ENCODE data around the gene OBI1. TPM values are rescaled to one million over a fixed set of nuclear protein-coding genes. Genes with fewer than 3 reads are reported as not detected.

OBI1 gene
- total RNA-seq, 1 experiment from 2014 or later: 14.0 TPM

DNA sequence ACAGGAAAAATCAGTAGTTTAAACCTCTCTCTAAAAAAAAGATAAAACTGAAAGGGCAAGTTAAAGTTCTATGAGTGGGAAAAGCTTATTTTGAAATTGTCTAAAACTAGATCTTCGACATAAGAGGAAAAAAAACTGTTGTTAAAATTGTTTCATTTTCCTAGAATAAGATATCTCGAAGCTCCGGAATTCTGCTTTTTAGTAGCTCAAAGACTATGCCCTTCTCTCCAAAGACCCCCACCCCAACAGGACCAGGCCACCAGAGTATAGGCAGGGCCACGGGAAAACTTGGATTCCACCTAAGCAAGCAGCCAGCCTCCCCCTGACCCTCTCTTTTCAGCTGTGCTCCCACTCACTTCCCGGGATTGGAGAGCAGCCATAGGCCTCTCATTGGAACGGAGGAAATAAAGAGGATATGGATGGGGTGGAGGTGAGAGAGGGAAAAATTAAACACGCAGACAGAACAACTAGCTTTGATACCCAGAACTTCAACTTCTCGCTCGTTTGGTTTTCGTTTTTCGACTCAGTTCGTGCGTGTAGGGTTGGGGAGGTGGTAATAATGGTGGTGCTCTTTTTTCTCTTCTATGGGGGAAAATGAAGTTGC lies 58.6 kb downstream of the OBI1 start:
- Histone ChIP-seq H3K4me1 (ENCODE audit: control insufficient read depth in 1 of 2, insufficient read depth in 2 of 2, low read length in 2 of 2) (no peaks in the 10 kb centered on the region), H3K79me2 (ENCODE audit: insufficient read depth, low read length) (no peaks in the 10 kb centered on the region), H3K9me2 (ENCODE audit: insufficient read depth) (no peaks in the 10 kb centered on the region), H3K36me3 (ENCODE audit: control insufficient read depth in 1 of 2, insufficient read depth in 2 of 2, low read length in 2 of 2) (no peaks in the 10 kb centered on the region), H3K4me2 (ENCODE audit: low read length) (no peak overlapping the region), H3K4me3 (replicated peaks in 1 of 2; ENCODE audit: low read depth in 1 of 2, low read length in 2 of 2) (no peak overlapping the region), H3K27ac (ENCODE audit: low read depth, low read length) (no peak overlapping the region), H2AFZ (ENCODE audit: low read depth, low read length, poor library complexity, severe bottlenecking) (no peak overlapping the region), H3K27me3 (ENCODE audit: insufficient read depth, low read length) (peaks cover 22% of the 10 kb centered on the region), H3K9ac (ENCODE audit: low read length) (no peak overlapping the region), H3K9me3 (ENCODE audit: control insufficient read depth in 1 of 2, insufficient read depth in 1 of 2, low read depth in 1 of 2, low read length in 2 of 2) (no peaks in the 10 kb centered on the region), H4K20me1 (ENCODE audit: insufficient read depth) (no peaks in the 10 kb centered on the region)
- CTCF ChIA-PET: no interaction called here
- intact Hi-C loops (cut with micrococcal nuclease): no loop called here
- BruUV-seq (replicated peaks): no TSS peak
- POLR2A ChIA-PET: no interaction called here
- ATAC-seq: no peak
- RAD21 ChIA-PET (ENCODE audit: low non-redundant PET in 1 of 2, low total read pairs in 2 of 2, uncharacterized antibody in 2 of 2, unreplicated experiment in 2 of 2): no interaction called here
- DNase-seq (ENCODE audit: low read depth, low spot score): no peak
- TF ChIP-seq SIN3A (IDR thresholded peaks at IDR 0.05; ENCODE audit: low read depth): no peak
- TF ChIP-seq, protein P1, sequence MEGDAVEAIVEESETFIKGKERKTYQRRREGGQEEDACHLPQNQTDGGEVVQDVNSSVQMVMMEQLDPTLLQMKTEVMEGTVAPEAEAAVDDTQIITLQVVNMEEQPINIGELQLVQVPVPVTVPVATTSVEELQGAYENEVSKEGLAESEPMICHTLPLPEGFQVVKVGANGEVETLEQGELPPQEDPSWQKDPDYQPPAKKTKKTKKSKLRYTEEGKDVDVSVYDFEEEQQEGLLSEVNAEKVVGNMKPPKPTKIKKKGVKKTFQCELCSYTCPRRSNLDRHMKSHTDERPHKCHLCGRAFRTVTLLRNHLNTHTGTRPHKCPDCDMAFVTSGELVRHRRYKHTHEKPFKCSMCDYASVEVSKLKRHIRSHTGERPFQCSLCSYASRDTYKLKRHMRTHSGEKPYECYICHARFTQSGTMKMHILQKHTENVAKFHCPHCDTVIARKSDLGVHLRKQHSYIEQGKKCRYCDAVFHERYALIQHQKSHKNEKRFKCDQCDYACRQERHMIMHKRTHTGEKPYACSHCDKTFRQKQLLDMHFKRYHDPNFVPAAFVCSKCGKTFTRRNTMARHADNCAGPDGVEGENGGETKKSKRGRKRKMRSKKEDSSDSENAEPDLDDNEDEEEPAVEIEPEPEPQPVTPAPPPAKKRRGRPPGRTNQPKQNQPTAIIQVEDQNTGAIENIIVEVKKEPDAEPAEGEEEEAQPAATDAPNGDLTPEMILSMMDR (IDR thresholded peaks at IDR 0.05 in 2 of 3, conservative IDR thresholded peaks at IDR 0.05 in 1 of 3; ENCODE audit: borderline replicate concordance in 1 of 3, insufficient read depth in 1 of 3, low read depth in 2 of 3, low read length in 2 of 3): no peak
- TF ChIP-seq, protein P2, sequence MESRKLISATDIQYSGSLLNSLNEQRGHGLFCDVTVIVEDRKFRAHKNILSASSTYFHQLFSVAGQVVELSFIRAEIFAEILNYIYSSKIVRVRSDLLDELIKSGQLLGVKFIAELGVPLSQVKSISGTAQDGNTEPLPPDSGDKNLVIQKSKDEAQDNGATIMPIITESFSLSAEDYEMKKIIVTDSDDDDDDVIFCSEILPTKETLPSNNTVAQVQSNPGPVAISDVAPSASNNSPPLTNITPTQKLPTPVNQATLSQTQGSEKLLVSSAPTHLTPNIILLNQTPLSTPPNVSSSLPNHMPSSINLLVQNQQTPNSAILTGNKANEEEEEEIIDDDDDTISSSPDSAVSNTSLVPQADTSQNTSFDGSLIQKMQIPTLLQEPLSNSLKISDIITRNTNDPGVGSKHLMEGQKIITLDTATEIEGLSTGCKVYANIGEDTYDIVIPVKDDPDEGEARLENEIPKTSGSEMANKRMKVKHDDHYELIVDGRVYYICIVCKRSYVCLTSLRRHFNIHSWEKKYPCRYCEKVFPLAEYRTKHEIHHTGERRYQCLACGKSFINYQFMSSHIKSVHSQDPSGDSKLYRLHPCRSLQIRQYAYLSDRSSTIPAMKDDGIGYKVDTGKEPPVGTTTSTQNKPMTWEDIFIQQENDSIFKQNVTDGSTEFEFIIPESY (IDR thresholded peaks at IDR 0.05; ENCODE audit: extremely low read depth, insufficient replicate concordance, low read length): no peak
- TF ChIP-seq ZNF274 (IDR thresholded peaks at IDR 0.05; ENCODE audit: low read depth, low read length): no peak
- no peak for TF ChIP-seq EZH2phosphoT487 (IDR thresholded peaks at IDR 0.05; ENCODE audit: borderline replicate concordance)
- TF ChIP-seq TCF7L2 (IDR thresholded peaks at IDR 0.05; ENCODE audit: borderline replicate concordance, extremely low read depth, insufficient read depth, insufficient read length): no peak
- no peak for TF ChIP-seq YY1 (IDR thresholded peaks at IDR 0.05; ENCODE audit: extremely low read depth, insufficient replicate concordance, low read depth, low read length)
- TF ChIP-seq JUND (IDR thresholded peaks at IDR 0.05): no peak
- TF ChIP-seq ELF1 (IDR thresholded peaks at IDR 0.05; ENCODE audit: borderline replicate concordance, low read depth): no peak
- TF ChIP-seq SP1 (IDR thresholded peaks at IDR 0.05; ENCODE audit: low read depth): no peak
- TF ChIP-seq POLR2AphosphoS5 (IDR thresholded peaks at IDR 0.05; ENCODE audit: low read depth, low read length): no peak
- TF ChIP-seq, protein P3, sequence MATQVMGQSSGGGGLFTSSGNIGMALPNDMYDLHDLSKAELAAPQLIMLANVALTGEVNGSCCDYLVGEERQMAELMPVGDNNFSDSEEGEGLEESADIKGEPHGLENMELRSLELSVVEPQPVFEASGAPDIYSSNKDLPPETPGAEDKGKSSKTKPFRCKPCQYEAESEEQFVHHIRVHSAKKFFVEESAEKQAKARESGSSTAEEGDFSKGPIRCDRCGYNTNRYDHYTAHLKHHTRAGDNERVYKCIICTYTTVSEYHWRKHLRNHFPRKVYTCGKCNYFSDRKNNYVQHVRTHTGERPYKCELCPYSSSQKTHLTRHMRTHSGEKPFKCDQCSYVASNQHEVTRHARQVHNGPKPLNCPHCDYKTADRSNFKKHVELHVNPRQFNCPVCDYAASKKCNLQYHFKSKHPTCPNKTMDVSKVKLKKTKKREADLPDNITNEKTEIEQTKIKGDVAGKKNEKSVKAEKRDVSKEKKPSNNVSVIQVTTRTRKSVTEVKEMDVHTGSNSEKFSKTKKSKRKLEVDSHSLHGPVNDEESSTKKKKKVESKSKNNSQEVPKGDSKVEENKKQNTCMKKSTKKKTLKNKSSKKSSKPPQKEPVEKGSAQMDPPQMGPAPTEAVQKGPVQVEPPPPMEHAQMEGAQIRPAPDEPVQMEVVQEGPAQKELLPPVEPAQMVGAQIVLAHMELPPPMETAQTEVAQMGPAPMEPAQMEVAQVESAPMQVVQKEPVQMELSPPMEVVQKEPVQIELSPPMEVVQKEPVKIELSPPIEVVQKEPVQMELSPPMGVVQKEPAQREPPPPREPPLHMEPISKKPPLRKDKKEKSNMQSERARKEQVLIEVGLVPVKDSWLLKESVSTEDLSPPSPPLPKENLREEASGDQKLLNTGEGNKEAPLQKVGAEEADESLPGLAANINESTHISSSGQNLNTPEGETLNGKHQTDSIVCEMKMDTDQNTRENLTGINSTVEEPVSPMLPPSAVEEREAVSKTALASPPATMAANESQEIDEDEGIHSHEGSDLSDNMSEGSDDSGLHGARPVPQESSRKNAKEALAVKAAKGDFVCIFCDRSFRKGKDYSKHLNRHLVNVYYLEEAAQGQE (IDR thresholded peaks at IDR 0.05; ENCODE audit: low read depth): no peak
- TF ChIP-seq FOSL1 (IDR thresholded peaks at IDR 0.05; ENCODE audit: low read depth): no peak
- TF ChIP-seq POLR2A (IDR thresholded peaks at IDR 0.05; ENCODE audit: borderline replicate concordance, extremely low read depth, insufficient read depth, insufficient read length): no peak
- TF ChIP-seq RAD21 (IDR thresholded peaks at IDR 0.05; ENCODE audit: low read depth): no peak
- TF ChIP-seq SRF (IDR thresholded peaks at IDR 0.05; ENCODE audit: low read depth): no peak
- no peak for TF ChIP-seq ZFX (IDR thresholded peaks at IDR 0.05)
- no peak for TF ChIP-seq EZH2 (IDR thresholded peaks at IDR 0.05)
- TF ChIP-seq EGR1 (IDR thresholded peaks at IDR 0.05; ENCODE audit: low read depth): no peak
- TF ChIP-seq CBX3 (IDR thresholded peaks at IDR 0.05; ENCODE audit: low read depth): no peak
